HG03565 (cell line): ENCODE data around the gene RANGRF.

ENCODE experiments used
- ATAC-seq: cut with Tn5 transposase; IDR thresholded peaks from one replicate; pipeline ENCODE4 v1.9.1; 2021; ENCODE audit warnings: mild to moderate bottlenecking, moderate library complexity; ENCODE audit not compliant: unreplicated experiment

RANGRF gene

GRCh38 chr17:8312726-8313600, 24.5 kb downstream of the RANGRF start:
- no peak for ATAC-seq

GRCh38 chr17:8314797-8315763, 26.6 kb downstream of the RANGRF start:
- ATAC-seq, result no peak

DNA sequence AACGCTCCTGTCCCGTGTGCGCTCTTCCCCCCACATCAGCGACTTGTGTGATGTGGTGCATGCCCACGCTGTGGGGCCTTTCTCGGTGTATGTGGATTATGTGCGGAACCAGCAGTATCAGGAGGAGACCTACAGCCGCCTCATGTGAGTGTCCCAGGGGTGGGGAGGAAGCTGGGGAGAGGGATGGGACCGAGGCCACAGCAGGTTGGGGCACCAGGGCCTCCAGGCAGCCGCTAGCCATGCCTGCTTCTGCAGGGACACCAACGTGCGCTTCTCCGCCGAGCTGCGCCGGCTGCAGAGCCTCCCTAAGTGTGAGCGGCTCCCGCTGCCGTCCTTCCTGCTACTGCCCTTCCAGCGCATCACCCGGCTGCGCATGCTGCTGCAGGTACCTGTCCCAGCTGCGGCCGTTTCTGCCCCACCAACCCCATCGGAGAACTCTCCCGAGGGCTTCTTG, 27.3 kb downstream of the RANGRF start:
- no peak for ATAC-seq

DNA sequence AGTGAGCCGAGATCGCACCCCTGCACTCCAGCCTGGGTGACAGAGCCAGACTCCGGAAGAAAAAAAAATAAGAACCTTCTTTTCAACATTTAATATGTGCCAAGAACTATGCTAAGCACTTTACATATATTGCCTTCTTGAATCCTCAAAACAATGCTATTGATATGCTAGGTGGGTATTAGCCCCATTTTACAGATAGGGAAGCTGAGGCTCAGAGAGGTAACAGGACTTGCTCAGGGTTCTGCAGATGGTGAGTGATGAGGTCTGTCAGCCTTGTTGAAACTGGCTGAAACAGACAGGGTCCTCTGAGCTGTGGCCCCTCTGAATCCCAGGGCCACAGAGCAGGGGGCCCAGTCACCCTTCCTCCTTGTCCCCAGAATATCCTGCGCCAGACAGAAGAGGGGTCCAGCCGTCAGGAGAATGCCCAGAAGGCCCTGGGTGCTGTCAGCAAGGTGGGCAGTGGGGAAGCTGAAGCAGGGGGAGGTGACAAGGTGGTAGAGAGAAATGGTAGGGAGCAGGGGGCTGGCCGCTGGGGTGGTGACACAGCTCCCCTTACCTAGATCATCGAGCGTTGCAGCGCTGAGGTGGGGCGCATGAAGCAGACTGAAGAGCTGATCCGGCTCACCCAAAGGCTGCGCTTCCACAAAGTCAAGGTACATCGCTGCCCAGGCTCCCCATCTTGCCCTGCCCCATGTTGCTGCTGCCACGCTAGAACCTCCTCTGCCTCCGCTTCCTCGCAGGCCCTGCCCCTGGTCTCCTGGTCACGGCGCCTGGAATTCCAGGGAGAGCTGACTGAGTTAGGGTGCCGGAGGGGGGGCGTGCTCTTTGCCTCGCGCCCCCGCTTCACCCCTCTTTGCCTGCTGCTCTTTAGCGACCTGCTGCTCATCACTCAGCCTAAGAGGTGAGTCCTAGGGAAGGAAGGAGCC, 29.8 kb downstream of the RANGRF start:
- ATAC-seq, result no peak

- ATAC-seq, result no peak
Observed at GRCh38 chr17:8320262-8320661, 31.8 kb downstream of the RANGRF start.

- ATAC-seq, result no peak
Observed at GRCh38 chr17:8320990-8321389, 32.5 kb downstream of the RANGRF start.

DNA sequence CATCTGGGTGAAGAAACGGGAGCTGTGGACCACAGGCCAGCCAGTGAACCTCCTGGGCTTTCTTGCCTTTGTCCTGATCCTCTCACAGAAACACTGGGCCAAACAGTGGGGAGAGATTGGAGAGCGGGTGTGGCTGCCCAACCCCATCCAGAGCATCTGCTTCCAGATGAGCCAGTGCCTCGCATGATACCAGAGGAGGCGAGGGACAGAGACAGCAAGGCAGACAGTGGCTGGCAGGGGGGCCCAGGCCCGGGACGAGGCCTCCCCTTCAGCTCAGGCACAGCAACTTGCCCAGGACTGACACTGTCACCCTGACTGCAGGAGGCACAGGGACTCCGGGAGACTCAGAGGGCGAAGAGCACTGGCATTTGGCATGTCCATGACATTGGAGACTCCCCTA, 33.6 kb downstream of the RANGRF start:
- no peak for ATAC-seq

- ATAC-seq, result no peak
Observed at GRCh38 chr17:8324132-8324531, 35.7 kb downstream of the RANGRF start.

DNA sequence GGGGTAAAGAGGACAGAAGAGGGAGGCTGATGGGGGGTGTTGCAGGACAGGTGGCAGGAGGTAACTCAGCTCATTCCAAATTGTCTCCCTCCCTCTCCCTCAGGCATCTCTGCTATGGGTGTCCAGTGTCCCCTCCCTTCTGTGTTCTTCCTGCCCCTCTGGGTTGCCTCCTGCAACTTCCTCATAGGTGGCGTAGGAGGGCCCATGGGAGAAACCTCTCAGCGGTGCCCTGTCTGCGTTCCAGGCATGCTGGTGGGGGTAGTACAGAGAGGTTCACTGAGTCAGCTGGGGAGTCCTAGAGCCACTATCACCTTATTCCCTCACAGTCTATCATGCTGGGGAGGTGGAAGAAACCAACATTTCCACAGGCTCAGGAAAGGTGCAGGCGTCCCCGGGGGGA, 36.5 kb downstream of the RANGRF start:
- ATAC-seq, result no peak

- ATAC-seq, result no peak
Observed at GRCh38 chr17:8326511-8327302, 38.2 kb downstream of the RANGRF start.

GRCh38 chr17:8327303-8327649, 38.8 kb downstream of the RANGRF start:
- no peak for ATAC-seq

GRCh38 chr17:8332128-8332527, 43.7 kb downstream of the RANGRF start:
- ATAC-seq, result no peak

GRCh38 chr17:8332688-8333087, 44.2 kb downstream of the RANGRF start:
- no peak for ATAC-seq

GRCh38 chr17:8333281-8333680, 44.8 kb downstream of the RANGRF start:
- no peak for ATAC-seq

DNA sequence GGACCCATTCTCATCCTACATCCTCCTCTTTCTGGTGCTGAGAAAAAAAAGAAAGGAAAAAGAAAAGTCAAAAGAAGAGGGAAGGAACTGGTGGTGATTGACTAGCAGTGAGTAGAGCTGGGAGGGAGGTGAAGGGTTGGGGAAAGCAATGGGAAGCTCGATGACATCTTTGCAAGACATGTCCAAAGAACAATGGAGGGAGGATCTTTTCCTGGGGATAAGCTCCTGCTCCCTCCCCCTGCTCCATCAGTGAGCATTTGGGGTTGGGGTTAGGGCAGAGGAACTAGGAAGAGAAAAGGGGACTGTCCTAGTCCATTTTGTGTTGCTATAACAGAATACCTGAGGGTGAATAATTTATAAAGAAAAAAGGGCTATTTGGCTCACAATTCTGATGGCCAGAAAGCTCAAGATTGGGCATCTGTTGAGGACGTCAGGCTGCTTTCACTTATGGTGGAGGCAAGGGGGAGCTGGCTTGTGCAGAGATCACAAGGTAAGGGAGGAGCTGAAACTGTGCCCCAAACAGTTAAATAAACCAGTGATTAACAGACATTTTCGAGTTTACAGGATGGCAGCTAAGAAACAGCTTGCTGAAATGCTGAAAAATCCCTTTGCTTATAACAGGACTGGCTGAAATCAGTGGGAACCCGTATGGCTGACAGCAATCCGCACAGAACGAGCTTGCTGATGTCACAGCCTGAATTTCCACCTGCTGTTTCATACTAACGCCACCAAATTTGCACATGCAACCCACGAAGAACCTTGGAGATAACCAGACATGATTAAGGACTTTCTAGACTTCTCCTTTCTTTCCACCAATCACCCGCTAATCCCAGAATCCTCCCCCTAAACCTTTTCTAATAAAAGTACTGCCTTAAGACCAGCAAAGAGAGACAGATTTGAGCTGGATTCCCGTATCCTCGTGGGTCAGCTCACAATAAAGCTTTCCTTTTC, 49.6 kb downstream of the RANGRF start:
- ATAC-seq, result no peak

- no peak for ATAC-seq
Observed at GRCh38 chr17:8338753-8339140, 50.3 kb downstream of the RANGRF start.

DNA sequence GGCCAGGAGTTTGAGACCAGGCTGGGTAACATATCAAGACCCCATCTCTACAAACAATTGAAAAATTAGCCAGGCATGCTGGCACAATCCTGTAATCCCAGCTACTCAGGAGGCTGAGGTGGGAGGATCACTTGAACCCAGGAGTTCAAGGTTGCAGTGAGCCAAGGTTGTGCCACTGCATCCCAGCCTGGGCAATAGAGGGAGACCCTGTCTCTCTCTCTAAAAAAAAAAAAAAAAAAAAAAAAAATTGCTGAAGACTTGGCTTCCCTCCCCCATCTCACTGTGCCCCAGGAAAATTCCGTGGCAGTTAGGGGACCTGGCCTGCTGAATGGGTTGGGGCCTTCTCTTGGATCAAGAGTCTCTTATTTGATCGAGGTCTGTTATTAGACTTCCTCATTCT, 51.1 kb downstream of the RANGRF start, which contains the start of gene ODF4:
ODF4 (plus strand) TSS at position 301 of the 400 bp plus-strand sequence. CDS start 212 bp downstream, outside the sequence.
- ATAC-seq, result no peak
